PC-3 (cell line): ENCODE measurements around the gene POLR2L. TPM values are rescaled to one million over a fixed set of nuclear protein-coding genes. Genes with fewer than 3 reads are reported as not detected.

ENCODE experiments used
- ATAC-seq: fragments of 200-7000 bp; cut with Tn5 transposase; 2 replicates; pipeline ENCODE4 v1.9.1; 2020; ENCODE audit warnings: mild to moderate bottlenecking, moderate library complexity
- BruUV-seq: library from RNA; stranded (reverse); fragments of 400-500 nt; replicated peaks from 2 replicates; lab custom pipeline; 2021; lab: Mats Ljungman, UMichigan
- CTCF ChIA-PET: fragments of 300-600 bp; sonication (Branson Sonifier 250); formaldehyde crosslinking; loops from one replicate; lab custom pipeline; 2022; ENCODE audit warnings: antibody characterized with exemption; lab: Charles Lee
- POLR2A ChIA-PET: fragments of 300-600 bp; sonication (Branson Sonifier 250); formaldehyde crosslinking; loops from one replicate; lab custom pipeline; 2022; ENCODE audit warnings: antibody characterized with exemption; ENCODE audit not compliant: unreplicated experiment; lab: Charles Lee
- DNase-seq: peaks from one replicate; pipeline ENCODE4 v3.0.0-alpha.2; 2015
- H2AFZ ChIP-seq: fragments of 300-600 bp; sonication (generic); 2 replicates; pipeline ENCODE4 v1.6.0; 2016; ENCODE audit warnings: antibody characterized with exemption, low read length
- H3F3A ChIP-seq: fragments of 300-600 bp; sonication (generic); one replicate; pipeline ENCODE4 v1.6.0; 2017; ENCODE audit warnings: antibody characterized with exemption, low read length, control low read depth, mild to moderate bottlenecking; ENCODE audit not compliant: unreplicated experiment
- H3K27ac ChIP-seq: fragments of 300-600 bp; sonication (generic); 2 replicates; pipeline ENCODE4 v1.5.1; 2016; ENCODE audit warnings: mild to moderate bottlenecking, low read length
- H3K27me3 ChIP-seq: fragments of 300-600 bp; sonication (generic); 2 replicates; pipeline ENCODE4 v1.6.1; 2016; ENCODE audit warnings: low read length, mixed read lengths
- H3K36me3 ChIP-seq: fragments of 300-600 bp; sonication (generic); 2 replicates; pipeline ENCODE4 v1.6.1; 2016; ENCODE audit warnings: low read depth, mixed run types, low read length, mixed read lengths
- H3K4me1 ChIP-seq: fragments of 300-600 bp; sonication (generic); 2 replicates; pipeline ENCODE4 v1.5.1; 2016; ENCODE audit warnings: low read length; ENCODE audit not compliant: insufficient read depth
- H3K4me2 ChIP-seq: fragments of 300-600 bp; sonication (generic); 2 replicates; pipeline ENCODE4 v1.6.0; 2016; ENCODE audit warnings: low read length
- H3K4me3 ChIP-seq: fragments of 300-600 bp; sonication (generic); 2 replicates; pipeline ENCODE4 v1.5.1; 2016; ENCODE audit warnings: mild to moderate bottlenecking, low read length, mixed read lengths
- H3K79me2 ChIP-seq: fragments of 300-600 bp; sonication (generic); 2 replicates; pipeline ENCODE4 v1.6.1; 2017; ENCODE audit warnings: low read length, mixed read lengths
- H3K9ac ChIP-seq: fragments of 300-600 bp; sonication (generic); 2 replicates; pipeline ENCODE4 v1.6.0; 2016; ENCODE audit warnings: mild to moderate bottlenecking, low read length
- H3K9me2 ChIP-seq: fragments of 300-600 bp; sonication (generic); replicated peaks from 2 replicates; pipeline ENCODE4 v1.6.1; 2016; ENCODE audit warnings: mixed run types, low read length, mixed read lengths
- H3K9me3 ChIP-seq: fragments of 300-600 bp; sonication (generic); 2 replicates; pipeline ENCODE4 v1.6.1; 2016; ENCODE audit warnings: low read length, mixed read lengths
- H4K20me1 ChIP-seq: fragments of 300-600 bp; sonication (generic); 2 replicates; pipeline ENCODE4 v1.6.1; 2016; ENCODE audit warnings: low read length, mixed read lengths
- EZH2 ChIP-seq: fragments of 300-600 bp; sonication (generic); IDR thresholded peaks from one replicate; pipeline ENCODE4 v1.6.1; 2017; ENCODE audit warnings: antibody characterized with exemption, mild to moderate bottlenecking, low read length; ENCODE audit not compliant: unreplicated experiment
- EZH2phosphoT487 ChIP-seq: fragments of 300-600 bp; sonication (generic); IDR thresholded peaks from 2 replicates; pipeline ENCODE4 v1.6.1; 2018; ENCODE audit warnings: mild to moderate bottlenecking, antibody characterized with exemption, low read length, borderline replicate concordance
- intact Hi-C: fragments of 100-400 bp; cut with micrococcal nuclease; formaldehyde crosslinking; loops from 2 replicates; pipeline ENCODE4 v1.9.0; 2023
- total RNA-seq: library from RNA; depleted of rRNA; stranded (reverse); fragments of >200 nt; gene quantifications from 2 replicates; pipeline ENCODE4 v1.2.3, GENCODE V29; 2014
- TF ChIP-seq, protein P1 (sequence below): fragments of 300-600 bp; sonication (generic); conservative IDR thresholded peaks from 2 replicates; pipeline ENCODE4 v1.5.1; 2017; ENCODE audit warnings: antibody characterized with exemption, low read depth, mild to moderate bottlenecking, low read length

POLR2L gene
- total RNA-seq, 1 experiment from 2014 or later = 1,148 TPM

DNA sequence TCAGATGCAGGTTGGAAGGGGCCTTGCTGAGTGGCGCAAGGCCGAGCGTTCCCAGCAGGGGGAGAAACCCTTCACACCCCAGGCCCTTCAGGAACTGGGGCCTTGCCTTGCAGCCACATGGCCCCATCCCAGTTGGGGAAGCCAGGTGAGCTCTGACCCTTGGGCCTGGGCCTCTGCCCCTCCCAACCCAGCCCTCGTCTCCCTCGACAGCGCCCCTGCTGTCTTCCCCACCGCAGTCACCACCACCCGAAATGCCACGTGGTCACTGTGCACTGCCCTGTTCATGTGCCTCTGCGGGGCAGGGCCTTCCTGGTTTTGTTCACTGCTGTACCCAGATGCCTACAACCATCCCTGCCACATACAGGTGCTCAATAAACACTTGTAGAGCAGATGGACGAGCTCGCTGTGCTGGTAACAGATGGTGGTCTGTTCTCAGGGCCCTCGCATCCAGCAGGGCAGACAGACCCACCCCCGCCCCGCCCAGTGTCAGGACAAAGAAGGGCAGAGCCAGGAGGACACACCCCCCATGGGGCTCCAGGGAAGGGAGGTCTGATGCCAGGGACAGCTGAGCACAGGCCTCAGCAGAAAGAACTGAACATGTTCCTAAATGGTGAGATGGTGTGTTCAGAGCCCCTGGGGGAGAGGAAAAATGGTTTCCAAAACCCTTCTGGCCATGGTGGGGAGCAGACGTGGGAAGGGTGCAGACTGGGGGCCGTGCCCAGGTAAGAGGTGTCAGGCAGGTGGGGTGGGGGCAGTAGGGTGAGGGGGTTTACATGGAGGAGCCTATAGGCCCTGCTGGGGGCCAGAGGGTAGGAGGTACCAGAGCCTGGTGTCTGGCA lies 3.7 kb downstream of the POLR2L start:
- Histone ChIP-seq H3K4me1 (peaks cover 29% of the 10 kb centered on the region), H3K9me2 (no peaks in the 10 kb centered on the region), H3K9me3 (no peaks in the 10 kb centered on the region), H3K4me3 (no peak overlapping the region), H3F3A (peaks cover 11% of the 10 kb centered on the region), H3K79me2 (peaks cover 78% of the 10 kb centered on the region), H4K20me1 (peaks cover 41% of the 10 kb centered on the region), H3K36me3 (peaks cover 53% of the 10 kb centered on the region), H3K27me3 (no peaks in the 10 kb centered on the region), H3K9ac (no peak overlapping the region), H3K27ac (0 out of 2 replicates have a peak overlapping the region, but pooled peaks have one; percentile 0), H3K4me2 (no peak overlapping the region), H2AFZ (no peak overlapping the region)
- intact Hi-C loops = no loop called here
- POLR2A ChIA-PET = interaction anchor here (0.6 kb wide), 2 partner anchors 20 to 222 kb away, joined by 3 to 5 read pairs; partner anchors contain the start of gene PNPLA2
- peak; percentile 1; the same call in 1 of the 2 replicates for ATAC-seq
- no peak for TF ChIP-seq EZH2
- TF ChIP-seq, protein P1, sequence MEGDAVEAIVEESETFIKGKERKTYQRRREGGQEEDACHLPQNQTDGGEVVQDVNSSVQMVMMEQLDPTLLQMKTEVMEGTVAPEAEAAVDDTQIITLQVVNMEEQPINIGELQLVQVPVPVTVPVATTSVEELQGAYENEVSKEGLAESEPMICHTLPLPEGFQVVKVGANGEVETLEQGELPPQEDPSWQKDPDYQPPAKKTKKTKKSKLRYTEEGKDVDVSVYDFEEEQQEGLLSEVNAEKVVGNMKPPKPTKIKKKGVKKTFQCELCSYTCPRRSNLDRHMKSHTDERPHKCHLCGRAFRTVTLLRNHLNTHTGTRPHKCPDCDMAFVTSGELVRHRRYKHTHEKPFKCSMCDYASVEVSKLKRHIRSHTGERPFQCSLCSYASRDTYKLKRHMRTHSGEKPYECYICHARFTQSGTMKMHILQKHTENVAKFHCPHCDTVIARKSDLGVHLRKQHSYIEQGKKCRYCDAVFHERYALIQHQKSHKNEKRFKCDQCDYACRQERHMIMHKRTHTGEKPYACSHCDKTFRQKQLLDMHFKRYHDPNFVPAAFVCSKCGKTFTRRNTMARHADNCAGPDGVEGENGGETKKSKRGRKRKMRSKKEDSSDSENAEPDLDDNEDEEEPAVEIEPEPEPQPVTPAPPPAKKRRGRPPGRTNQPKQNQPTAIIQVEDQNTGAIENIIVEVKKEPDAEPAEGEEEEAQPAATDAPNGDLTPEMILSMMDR = 0 out of 2 replicates have a peak, but pooled peaks have one; percentile 24
- TF ChIP-seq EZH2phosphoT487 = no peak
- CTCF ChIA-PET = no interaction called here
- no peak for DNase-seq
- no TSS peak for BruUV-seq

DNA sequence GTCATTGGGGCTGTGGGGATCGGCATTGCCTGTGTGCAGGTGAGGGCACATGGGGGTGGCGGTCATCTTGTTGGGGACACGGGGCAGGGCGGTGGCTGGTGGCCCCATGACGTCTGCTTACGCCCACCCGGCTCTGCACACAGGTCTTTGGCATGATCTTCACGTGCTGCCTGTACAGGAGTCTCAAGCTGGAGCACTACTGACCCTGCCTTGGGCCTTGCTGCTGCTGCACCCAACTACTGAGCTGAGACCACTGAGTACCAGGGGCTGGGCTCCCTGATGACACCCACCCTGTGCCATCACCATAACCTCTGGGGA lies 4.4 kb downstream of the POLR2L start:
- Histone ChIP-seq H3K9ac (no peak overlapping the region), H3K27me3 (no peaks in the 10 kb centered on the region), H3K27ac (no peak overlapping the region), H3K79me2 (peaks cover 78% of the 10 kb centered on the region), H3K9me3 (no peaks in the 10 kb centered on the region), H3K9me2 (no peaks in the 10 kb centered on the region), H4K20me1 (peaks cover 41% of the 10 kb centered on the region), H3K4me2 (no peak overlapping the region), H2AFZ (no peak overlapping the region), H3K36me3 (peaks cover 53% of the 10 kb centered on the region), H3F3A (peaks cover 11% of the 10 kb centered on the region), H3K4me1 (peaks cover 25% of the 10 kb centered on the region), H3K4me3 (no peak overlapping the region)
- ChIA-PET POLR2A (interaction anchor here (0.6 to 0.7 kb wide), 2 partner anchors 19 to 271 kb away, joined by 4 to 5 read pairs; partner anchors contain the start of gene PNPLA2), CTCF (no interaction called here)
- DNase-seq = no peak
- intact Hi-C loops = no loop called here
- TF ChIP-seq EZH2 (no peak), EZH2phosphoT487 (no peak)
- TF ChIP-seq, protein P1 = no peak
- BruUV-seq = no TSS peak
- ATAC-seq = no peak
